Type B pancreatic cell (in vitro differentiated cells): ENCODE data around the gene DDX31. TPM values are rescaled to one million over a fixed set of nuclear protein-coding genes. Genes with fewer than 3 reads are reported as not detected.

Experiments used
- DNase-seq: peaks from one replicate; pipeline ENCODE4 v3.0.0; 2021; ENCODE audit warnings: mixed read lengths; ENCODE audit not compliant: unreplicated experiment; ENCODE audit errors: extremely low spot score
- H3K27ac Mint-ChIP-seq: 2 replicates; pipeline ENCODE4 v1.8.0; 2021; ENCODE audit warnings: mild to moderate bottlenecking, mixed read lengths
- H3K27me3 Mint-ChIP-seq: 2 replicates; pipeline ENCODE4 v1.8.0; 2021; ENCODE audit warnings: mixed read lengths
- H3K36me3 Mint-ChIP-seq: 2 replicates; pipeline ENCODE4 v1.8.0; 2021; ENCODE audit warnings: mixed read lengths
- H3K4me1 Mint-ChIP-seq: one replicate; pipeline ENCODE4 v1.8.0; 2021; ENCODE audit warnings: mixed read lengths; ENCODE audit not compliant: unreplicated experiment
- H3K4me3 Mint-ChIP-seq: 2 replicates; pipeline ENCODE4 v1.8.0; 2021; ENCODE audit warnings: mild to moderate bottlenecking, mixed read lengths
- H3K9me3 Mint-ChIP-seq: 2 replicates; pipeline ENCODE4 v1.8.0; 2021; ENCODE audit warnings: mixed read lengths
- total RNA-seq: library from RNA; stranded (reverse); gene quantifications from 2 replicates; pipeline ENCODE4 v1.2.1, GENCODE V29; 2021; ENCODE audit warnings: low replicate concordance
- TF ChIP-seq, protein P1 (sequence below): fragments of 200-600 bp; sonication (generic); conservative IDR thresholded peaks from 2 replicates; pipeline ENCODE4 v1.5.0; 2021; ENCODE audit warnings: antibody characterized with exemption, mild to moderate bottlenecking

DDX31 gene
- total RNA-seq, 1 donor from 2014 or later = 19.6 TPM

DNA sequence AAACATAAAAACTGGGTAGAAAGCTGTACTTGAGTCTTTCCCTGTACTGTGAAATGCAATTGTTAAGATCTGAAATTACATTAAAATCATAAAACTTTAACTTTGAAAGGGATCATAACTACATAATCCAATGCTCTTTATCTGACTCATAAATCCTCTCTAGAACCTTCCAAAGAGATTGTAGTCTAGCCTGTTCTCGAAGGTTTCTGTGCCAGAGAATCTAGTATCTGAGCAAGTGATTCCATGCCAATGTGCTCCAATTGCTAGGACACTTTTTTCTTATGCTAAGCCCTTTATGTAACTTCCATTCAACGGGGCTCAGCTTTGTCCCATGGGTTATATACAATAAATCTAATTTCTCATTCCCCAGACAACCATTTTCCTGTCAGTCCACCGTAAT lies 21.1 kb downstream of the DDX31 start:
- TF ChIP-seq, protein P1, sequence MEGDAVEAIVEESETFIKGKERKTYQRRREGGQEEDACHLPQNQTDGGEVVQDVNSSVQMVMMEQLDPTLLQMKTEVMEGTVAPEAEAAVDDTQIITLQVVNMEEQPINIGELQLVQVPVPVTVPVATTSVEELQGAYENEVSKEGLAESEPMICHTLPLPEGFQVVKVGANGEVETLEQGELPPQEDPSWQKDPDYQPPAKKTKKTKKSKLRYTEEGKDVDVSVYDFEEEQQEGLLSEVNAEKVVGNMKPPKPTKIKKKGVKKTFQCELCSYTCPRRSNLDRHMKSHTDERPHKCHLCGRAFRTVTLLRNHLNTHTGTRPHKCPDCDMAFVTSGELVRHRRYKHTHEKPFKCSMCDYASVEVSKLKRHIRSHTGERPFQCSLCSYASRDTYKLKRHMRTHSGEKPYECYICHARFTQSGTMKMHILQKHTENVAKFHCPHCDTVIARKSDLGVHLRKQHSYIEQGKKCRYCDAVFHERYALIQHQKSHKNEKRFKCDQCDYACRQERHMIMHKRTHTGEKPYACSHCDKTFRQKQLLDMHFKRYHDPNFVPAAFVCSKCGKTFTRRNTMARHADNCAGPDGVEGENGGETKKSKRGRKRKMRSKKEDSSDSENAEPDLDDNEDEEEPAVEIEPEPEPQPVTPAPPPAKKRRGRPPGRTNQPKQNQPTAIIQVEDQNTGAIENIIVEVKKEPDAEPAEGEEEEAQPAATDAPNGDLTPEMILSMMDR = no peak
- H3K27me3 Mint-ChIP-seq = no peaks in the 10 kb centered on the region
- peaks cover 27% of the 10 kb centered on the region for H3K36me3 Mint-ChIP-seq
- H3K9me3 Mint-ChIP-seq = no peaks in the 10 kb centered on the region
- H3K4me3 Mint-ChIP-seq = no peak overlapping the region
- no peak for DNase-seq
- no peak overlapping the region for H3K27ac Mint-ChIP-seq
- H3K4me1 Mint-ChIP-seq = no peaks in the 10 kb centered on the region

DNA sequence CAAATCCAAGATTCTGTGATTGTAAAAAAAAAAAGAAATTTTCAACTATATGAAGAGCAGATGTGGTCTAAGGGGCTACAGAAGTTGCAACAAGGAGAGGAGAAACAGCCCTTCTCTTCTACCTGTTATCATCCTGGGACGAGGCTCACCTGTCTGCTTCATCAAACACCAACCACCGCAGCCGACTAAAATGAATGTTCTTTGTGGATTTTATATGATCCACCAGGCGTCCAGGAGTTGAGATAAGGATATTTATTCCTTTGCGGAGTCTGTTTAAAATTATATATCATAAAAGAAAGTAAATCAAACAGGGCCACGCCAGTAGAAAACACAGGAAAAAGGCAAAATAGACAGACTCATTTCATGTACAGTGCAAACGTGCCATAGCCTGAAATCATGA lies 21.5 kb downstream of the DDX31 start:
- H3K27ac Mint-ChIP-seq = no peak overlapping the region
- no peak overlapping the region for H3K4me3 Mint-ChIP-seq
- TF ChIP-seq, protein P1 = no peak
- no peaks in the 10 kb centered on the region for H3K27me3 Mint-ChIP-seq
- DNase-seq = no peak
- H3K4me1 Mint-ChIP-seq = no peaks in the 10 kb centered on the region
- peaks cover 27% of the 10 kb centered on the region for H3K36me3 Mint-ChIP-seq
- H3K9me3 Mint-ChIP-seq = no peaks in the 10 kb centered on the region

DNA sequence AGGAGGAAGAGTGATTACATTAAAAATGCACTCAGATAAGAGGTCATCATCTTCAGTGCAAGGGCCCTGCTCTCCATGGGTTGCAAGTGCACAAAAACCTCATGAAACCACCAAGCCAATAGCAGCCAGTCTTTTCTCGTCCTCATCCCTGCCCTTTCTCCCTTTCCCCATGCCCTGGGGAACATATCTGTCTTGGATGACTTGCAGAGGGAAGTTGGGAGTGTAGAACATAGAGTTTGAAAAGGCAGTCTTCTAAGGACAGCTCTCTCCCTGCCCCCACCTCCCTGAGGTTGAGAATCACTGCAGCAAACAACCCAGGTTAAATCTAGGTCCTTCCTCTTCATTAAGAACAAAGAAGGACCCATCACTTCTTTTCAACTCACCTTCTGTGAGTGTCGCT lies 22.0 kb downstream of the DDX31 start:
- DNase-seq = no peak
- Mint-ChIP-seq H3K4me3 (no peak overlapping the region), H3K36me3 (peaks cover 27% of the 10 kb centered on the region), H3K4me1 (no peaks in the 10 kb centered on the region), H3K27me3 (no peaks in the 10 kb centered on the region), H3K27ac (no peak overlapping the region), H3K9me3 (no peaks in the 10 kb centered on the region)
- TF ChIP-seq, protein P1 = no peak

DNA sequence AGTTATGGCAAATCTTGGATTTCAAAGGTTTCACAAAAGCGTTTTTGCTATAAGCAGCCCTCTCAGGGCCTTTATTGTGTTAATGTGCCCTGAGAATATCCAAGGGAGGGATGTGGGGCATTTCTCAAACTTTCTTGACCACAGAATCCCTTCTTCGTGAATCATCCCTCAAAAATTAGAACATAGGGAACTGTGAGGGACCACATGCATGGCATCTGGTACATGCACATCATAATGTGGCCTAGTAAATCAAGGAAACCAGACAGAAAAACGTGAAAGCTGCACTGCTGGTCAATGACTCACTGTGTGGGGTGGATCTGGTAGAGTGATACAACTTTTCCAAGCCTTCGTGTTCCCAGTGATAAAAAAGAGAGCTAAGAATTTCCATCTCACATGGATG lies 22.4 kb downstream of the DDX31 start:
- no peaks in the 10 kb centered on the region for H3K4me1 Mint-ChIP-seq
- H3K9me3 Mint-ChIP-seq = no peaks in the 10 kb centered on the region
- H3K27ac Mint-ChIP-seq = no peak overlapping the region
- H3K27me3 Mint-ChIP-seq = no peaks in the 10 kb centered on the region
- TF ChIP-seq, protein P1 = no peak
- DNase-seq = no peak
- H3K36me3 Mint-ChIP-seq = peaks cover 25% of the 10 kb centered on the region
- no peak overlapping the region for H3K4me3 Mint-ChIP-seq

DNA sequence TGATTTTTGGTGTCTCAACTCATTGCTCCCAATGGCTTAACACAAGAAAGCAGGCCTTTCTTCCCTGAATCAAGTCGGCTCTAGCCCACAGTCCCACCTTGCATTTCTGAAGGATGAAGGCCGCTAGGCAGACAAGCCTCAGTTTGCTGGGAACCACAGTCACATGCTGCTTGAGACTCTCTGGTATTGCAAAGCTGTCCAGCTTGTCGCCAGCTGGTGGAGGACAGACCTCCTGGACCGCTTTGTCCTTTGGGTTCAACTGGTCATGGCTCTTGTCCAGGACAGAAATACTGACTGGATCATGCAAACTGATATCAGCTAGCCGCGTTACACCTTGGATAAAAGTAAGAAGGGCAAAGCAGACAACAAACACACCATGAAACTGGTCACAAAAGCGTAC lies 23.1 kb downstream of the DDX31 start:
- Mint-ChIP-seq H3K4me3 (no peak overlapping the region), H3K27ac (no peak overlapping the region), H3K36me3 (peaks cover 28% of the 10 kb centered on the region), H3K9me3 (no peaks in the 10 kb centered on the region), H3K4me1 (no peaks in the 10 kb centered on the region), H3K27me3 (no peaks in the 10 kb centered on the region)
- TF ChIP-seq, protein P1 = no peak
- DNase-seq = no peak

DNA sequence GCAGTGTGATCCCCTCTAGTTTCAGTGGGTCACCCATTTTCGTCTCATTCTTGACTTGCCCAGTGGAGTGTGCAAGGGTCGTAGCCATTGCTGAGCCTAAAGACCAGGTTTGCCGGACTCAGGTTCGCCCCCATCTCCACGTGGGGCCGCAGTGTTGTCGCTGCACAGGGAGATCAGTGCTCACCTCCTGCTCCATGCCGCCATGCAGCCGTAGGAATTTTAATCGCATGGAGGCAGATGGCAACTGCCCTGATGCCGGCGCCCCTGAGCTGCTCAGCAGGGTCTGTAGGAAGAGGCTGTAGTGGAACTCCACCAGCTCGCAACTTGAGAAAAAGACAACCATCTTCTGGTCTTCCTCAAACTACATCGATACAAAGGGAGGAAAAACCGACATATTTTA lies 24.1 kb downstream of the DDX31 start:
- no peak overlapping the region for H3K4me3 Mint-ChIP-seq
- TF ChIP-seq, protein P1 = no peak
- peaks cover 28% of the 10 kb centered on the region for H3K36me3 Mint-ChIP-seq
- H3K27me3 Mint-ChIP-seq = no peaks in the 10 kb centered on the region
- H3K27ac Mint-ChIP-seq = no peak overlapping the region
- no peaks in the 10 kb centered on the region for H3K4me1 Mint-ChIP-seq
- H3K9me3 Mint-ChIP-seq = no peaks in the 10 kb centered on the region
- DNase-seq = no peak
